ENCODE results near the gene TRPV6. TPM values are rescaled to one million over a fixed set of nuclear protein-coding genes. Genes with fewer than 3 reads are reported as not detected.

Gene TRPV6
- polyA plus RNA-seq, 1 donor (not counting 4 experiments of a cell fraction or from before 2014, with no cell fraction given) = 1.5 TPM

GRCh38 chr7:142899661-142900060 is 14.1 kb upstream of the TRPV6 start:
- Histone ChIP-seq H4K20me1 (ENCODE audit: control insufficient read depth, extremely low read depth, insufficient read depth, low read length) (no peaks in the 10 kb centered on the region), H3K4me3 (ENCODE audit: control insufficient read depth in 2 of 3, extremely low read depth in 1 of 3, insufficient read depth in 2 of 3, low read depth in 1 of 3, low read length in 3 of 3) (no peak overlapping the region), H3K79me2 (ENCODE audit: control insufficient read depth, insufficient read depth, low read length) (no peaks in the 10 kb centered on the region), H3K9me3 (ENCODE audit: control insufficient read depth, low read depth, low read length) (no peaks in the 10 kb centered on the region), H2AFZ (ENCODE audit: control insufficient read depth, low read length) (no peak overlapping the region), H3K9me1 (ENCODE audit: control insufficient read depth, extremely low read depth, insufficient read depth, low read length) (no peaks in the 10 kb centered on the region), H3K4me1 (ENCODE audit: control insufficient read depth, extremely low read depth, insufficient read depth, low read length) (no peaks in the 10 kb centered on the region), H3K27me3 (ENCODE audit: control insufficient read depth, extremely low read depth, insufficient read depth, low read length) (peaks cover 4% of the 10 kb centered on the region), H3K27ac (ENCODE audit: control insufficient read depth, insufficient read depth, low read length) (no peak overlapping the region), H3K4me2 (ENCODE audit: control insufficient read depth, extremely low read depth, insufficient read depth, low read depth, low read length) (no peak overlapping the region), H3K36me3 (ENCODE audit: control insufficient read depth in 2 of 2, extremely low read depth in 1 of 2, insufficient read depth in 2 of 2, low read length in 2 of 2) (no peaks in the 10 kb centered on the region), H3K9ac (ENCODE audit: control insufficient read depth, extremely low read depth, insufficient read depth, low read length) (no peak overlapping the region)
- TF ChIP-seq EZH2 (IDR thresholded peaks at IDR 0.05; ENCODE audit: low read length) = no peak
- no peak for TF ChIP-seq CTCF (optimal IDR thresholded peaks at IDR 0.05 in 1 of 3, IDR thresholded peaks at IDR 0.05 in 1 of 3, conservative IDR thresholded peaks at IDR 0.05 in 1 of 3; ENCODE audit: extremely low read depth in 1 of 3, insufficient read depth in 2 of 3, low read length in 3 of 3)
- DNase-seq (ENCODE audit: low read depth, low spot score) (no peak), FAIRE-seq (no peak)
- dilution Hi-C loops (cut with MboI; ENCODE audit: extremely low pct_ligation_motif_present, low sequenced_read_pairs) = no loop called here

GRCh38 chr7:142898377-142899170 is 13.0 kb upstream of the TRPV6 start:
- Histone ChIP-seq H3K27ac (ENCODE audit: control insufficient read depth, insufficient read depth, low read length) (no peak overlapping the region), H3K9me3 (ENCODE audit: control insufficient read depth, low read depth, low read length) (no peaks in the 10 kb centered on the region), H3K36me3 (ENCODE audit: control insufficient read depth in 2 of 2, extremely low read depth in 1 of 2, insufficient read depth in 2 of 2, low read length in 2 of 2) (no peaks in the 10 kb centered on the region), H3K4me3 (ENCODE audit: control insufficient read depth in 2 of 3, extremely low read depth in 1 of 3, insufficient read depth in 2 of 3, low read depth in 1 of 3, low read length in 3 of 3) (no peak overlapping the region), H2AFZ (ENCODE audit: control insufficient read depth, low read length) (no peak overlapping the region), H3K4me1 (ENCODE audit: control insufficient read depth, extremely low read depth, insufficient read depth, low read length) (no peaks in the 10 kb centered on the region), H3K9ac (ENCODE audit: control insufficient read depth, extremely low read depth, insufficient read depth, low read length) (no peak overlapping the region), H3K27me3 (ENCODE audit: control insufficient read depth, extremely low read depth, insufficient read depth, low read length) (peaks cover 4% of the 10 kb centered on the region), H3K4me2 (ENCODE audit: control insufficient read depth, extremely low read depth, insufficient read depth, low read depth, low read length) (no peak overlapping the region), H3K9me1 (ENCODE audit: control insufficient read depth, extremely low read depth, insufficient read depth, low read length) (no peaks in the 10 kb centered on the region), H4K20me1 (ENCODE audit: control insufficient read depth, extremely low read depth, insufficient read depth, low read length) (no peaks in the 10 kb centered on the region), H3K79me2 (ENCODE audit: control insufficient read depth, insufficient read depth, low read length) (no peaks in the 10 kb centered on the region)
- TF ChIP-seq CTCF (optimal IDR thresholded peaks at IDR 0.05 in 1 of 3, IDR thresholded peaks at IDR 0.05 in 1 of 3, conservative IDR thresholded peaks at IDR 0.05 in 1 of 3; ENCODE audit: extremely low read depth in 1 of 3, insufficient read depth in 2 of 3, low read length in 3 of 3) = no peak
- no peak for TF ChIP-seq EZH2 (IDR thresholded peaks at IDR 0.05; ENCODE audit: low read length)
- FAIRE-seq (no peak), DNase-seq (ENCODE audit: low read depth, low spot score) (no peak)
- dilution Hi-C loops (cut with MboI; ENCODE audit: extremely low pct_ligation_motif_present, low sequenced_read_pairs) = no loop called here
